Subcutaneous adipose tissue (tissue), 4 donors: Measurements from ENCODE around the gene HDAC6. TPM values are rescaled to one million over a fixed set of nuclear protein-coding genes. Genes with fewer than 3 reads are reported as not detected.

Experiments used
- total RNA-seq, 4 donors: library from RNA; depleted of rRNA; stranded (reverse); fragments of >200 nt; gene quantifications; one replicate each; pipeline ENCODE4 v1.1.0, GENCODE V29; 2016
- TF ChIP-seq, protein P1 (sequence below): fragments of 450-650 bp; IDR thresholded peaks from one replicate; pipeline ENCODE4 v1.5.1; 2016; ENCODE audit warnings: low read depth, mild to moderate bottlenecking, control low read depth, antibody characterized with exemption, moderate library complexity

HDAC6 gene
- total RNA-seq, 4 donors from 2014 or later = 24.9 to 74.6 (median 59.8) TPM

DNA sequence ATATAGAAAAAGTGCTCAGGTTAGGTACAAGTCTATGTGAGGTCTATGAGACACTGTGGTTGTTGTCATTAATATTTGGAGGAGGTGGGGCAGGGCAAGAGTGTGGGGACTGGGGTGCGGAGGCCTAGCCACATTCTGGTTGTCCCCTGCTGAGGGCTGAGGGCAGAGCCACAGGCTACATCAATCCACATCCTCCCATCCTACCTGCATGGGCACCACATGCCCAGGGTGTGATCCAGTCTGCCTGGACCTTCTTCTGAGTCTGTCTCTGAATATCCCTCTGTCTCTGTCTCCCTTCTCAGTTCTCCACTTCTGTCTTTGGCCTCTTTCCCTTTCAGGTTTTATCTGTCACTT, 16.7 kb upstream of the HDAC6 start:
- TF ChIP-seq, protein P1, sequence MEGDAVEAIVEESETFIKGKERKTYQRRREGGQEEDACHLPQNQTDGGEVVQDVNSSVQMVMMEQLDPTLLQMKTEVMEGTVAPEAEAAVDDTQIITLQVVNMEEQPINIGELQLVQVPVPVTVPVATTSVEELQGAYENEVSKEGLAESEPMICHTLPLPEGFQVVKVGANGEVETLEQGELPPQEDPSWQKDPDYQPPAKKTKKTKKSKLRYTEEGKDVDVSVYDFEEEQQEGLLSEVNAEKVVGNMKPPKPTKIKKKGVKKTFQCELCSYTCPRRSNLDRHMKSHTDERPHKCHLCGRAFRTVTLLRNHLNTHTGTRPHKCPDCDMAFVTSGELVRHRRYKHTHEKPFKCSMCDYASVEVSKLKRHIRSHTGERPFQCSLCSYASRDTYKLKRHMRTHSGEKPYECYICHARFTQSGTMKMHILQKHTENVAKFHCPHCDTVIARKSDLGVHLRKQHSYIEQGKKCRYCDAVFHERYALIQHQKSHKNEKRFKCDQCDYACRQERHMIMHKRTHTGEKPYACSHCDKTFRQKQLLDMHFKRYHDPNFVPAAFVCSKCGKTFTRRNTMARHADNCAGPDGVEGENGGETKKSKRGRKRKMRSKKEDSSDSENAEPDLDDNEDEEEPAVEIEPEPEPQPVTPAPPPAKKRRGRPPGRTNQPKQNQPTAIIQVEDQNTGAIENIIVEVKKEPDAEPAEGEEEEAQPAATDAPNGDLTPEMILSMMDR = no peak

DNA sequence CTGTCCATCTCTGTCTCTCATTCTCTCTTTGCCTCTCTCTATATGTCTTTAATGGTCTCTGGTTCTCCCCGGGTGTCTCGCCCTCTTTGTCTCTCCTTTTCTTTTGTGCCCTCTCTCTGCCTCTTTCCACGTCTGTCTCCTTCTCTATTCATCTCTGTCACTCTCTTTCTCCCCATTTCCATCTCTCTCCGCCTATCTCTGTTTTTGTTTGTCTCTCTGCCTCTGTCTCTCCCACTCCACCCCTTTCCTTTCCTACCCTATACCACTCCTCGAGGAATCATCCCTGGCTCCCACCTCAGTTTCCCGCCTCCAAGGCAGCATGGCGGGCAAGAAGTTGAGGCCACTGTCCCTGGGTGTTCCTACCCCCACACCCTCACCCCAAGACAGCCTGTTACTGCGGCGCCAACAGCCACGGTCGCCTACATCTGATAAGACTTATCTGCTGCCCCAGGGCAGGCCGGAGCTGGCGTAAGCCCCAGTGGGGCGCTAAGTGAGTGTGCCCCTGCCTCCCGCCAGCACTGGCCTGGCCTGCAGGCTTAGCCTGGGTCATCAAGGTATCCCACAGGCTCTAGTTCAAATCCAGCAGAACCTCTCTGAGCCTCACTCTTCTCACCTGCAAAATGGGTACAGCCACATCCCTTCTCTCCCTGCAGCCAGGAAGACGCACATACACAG, 16.2 kb upstream of the HDAC6 start:
- TF ChIP-seq, protein P1 = no peak

DNA sequence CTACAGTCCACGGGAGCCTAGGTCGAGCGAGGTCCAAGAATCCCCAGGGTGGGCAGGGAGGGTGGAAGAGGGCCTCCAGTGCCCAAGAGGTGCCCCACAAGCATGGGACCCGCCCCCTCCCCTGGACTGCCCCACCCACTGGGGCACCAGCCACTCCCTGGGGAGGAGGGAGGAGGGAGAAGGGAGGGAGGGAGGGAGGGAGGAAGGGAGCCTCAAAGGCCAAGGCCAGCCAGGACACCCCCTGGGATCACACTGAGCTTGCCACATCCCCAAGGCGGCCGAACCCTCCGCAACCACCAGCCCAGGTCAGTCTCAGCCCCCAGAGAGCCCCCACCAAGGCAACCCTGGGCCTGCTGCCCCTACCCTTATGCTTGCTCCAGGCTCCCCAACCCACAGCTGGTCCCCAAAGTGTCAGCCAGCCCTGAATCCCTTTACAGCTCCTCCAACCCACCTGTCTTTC, 15.5 kb upstream of the HDAC6 start, which contains the start of gene GATA1:
TSS of gene GATA1 (plus strand) at position 250 of the 460 bp plus-strand sequence. CDS start 4,520 bp downstream, outside the sequence.
- TF ChIP-seq, protein P1 = no peak

DNA sequence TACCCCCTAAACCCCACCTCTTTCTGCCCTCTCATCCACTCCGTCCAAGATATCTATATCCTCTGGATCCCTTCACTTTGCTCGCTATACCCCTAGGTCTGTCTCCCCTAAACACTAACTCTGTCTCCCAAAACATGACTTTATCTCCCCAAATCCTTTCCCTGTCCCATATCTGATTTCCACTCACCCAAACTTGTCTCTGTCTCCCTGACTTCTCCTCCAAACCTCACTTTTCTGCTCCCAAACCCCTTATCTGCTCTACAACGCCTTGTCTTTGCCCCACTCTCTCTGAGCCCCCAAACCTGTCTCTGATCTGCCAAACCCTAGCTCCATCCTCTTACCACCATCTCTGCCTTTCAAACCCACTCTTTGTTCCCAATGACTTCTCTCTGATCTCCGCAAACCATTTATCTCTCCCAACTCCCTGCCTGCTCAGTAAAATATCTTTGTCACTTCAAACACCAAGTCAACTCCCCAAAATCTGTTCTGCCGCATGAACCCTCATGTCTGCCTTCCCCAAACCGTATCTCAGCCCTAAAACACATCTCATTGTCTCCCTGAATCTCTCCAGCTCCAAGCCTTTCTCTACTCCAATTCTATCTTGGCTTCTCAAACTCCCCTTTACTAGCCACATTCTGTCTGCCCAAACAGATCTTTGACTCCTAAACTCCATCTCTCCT, 14.9 kb upstream of the HDAC6 start:
- TF ChIP-seq, protein P1 = no peak

DNA sequence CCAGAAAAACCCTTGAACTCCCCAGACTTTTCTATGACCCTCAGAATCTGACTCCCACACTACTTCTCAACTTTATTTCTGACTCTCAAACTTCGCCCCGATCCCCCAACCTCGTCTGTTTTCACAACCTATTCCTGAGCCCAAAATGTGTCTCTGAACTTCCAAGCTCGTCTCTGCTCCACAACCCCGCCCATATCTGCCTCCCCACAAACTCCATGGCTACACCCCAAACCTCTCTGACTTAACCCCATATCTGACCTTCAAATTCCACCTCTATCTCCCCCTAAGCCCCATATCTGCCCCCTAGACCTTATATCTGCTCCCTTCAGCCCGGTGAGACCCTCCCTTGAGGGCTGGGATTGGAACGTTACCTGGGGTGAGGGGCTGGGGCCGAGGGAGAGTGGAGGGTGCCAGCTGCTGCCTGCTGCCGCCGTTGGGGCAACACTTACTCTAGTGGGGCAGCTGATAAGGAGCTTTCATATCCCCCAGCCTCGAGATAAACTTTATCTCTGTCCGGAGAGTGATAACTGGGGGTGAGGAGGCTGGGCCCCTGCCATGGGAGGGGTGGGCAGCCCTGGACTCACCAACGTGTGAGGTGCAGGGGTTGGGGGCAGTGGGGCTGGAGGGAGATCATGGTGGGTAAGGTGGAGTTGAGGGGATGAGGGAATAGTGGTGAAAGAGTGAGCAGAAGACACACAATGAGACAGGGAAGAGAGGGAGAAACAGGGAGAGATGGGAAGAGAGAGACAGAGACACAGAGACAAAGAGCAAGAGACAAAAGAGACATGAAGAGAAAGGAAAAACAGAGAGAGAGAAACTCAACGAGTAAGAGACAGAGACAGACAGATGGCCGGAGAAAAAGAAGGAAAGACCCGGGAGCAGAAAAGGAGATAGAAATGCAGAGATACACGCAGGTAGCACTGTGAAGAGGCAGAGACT, 14.1 kb upstream of the HDAC6 start:
- TF ChIP-seq, protein P1 = no peak

DNA sequence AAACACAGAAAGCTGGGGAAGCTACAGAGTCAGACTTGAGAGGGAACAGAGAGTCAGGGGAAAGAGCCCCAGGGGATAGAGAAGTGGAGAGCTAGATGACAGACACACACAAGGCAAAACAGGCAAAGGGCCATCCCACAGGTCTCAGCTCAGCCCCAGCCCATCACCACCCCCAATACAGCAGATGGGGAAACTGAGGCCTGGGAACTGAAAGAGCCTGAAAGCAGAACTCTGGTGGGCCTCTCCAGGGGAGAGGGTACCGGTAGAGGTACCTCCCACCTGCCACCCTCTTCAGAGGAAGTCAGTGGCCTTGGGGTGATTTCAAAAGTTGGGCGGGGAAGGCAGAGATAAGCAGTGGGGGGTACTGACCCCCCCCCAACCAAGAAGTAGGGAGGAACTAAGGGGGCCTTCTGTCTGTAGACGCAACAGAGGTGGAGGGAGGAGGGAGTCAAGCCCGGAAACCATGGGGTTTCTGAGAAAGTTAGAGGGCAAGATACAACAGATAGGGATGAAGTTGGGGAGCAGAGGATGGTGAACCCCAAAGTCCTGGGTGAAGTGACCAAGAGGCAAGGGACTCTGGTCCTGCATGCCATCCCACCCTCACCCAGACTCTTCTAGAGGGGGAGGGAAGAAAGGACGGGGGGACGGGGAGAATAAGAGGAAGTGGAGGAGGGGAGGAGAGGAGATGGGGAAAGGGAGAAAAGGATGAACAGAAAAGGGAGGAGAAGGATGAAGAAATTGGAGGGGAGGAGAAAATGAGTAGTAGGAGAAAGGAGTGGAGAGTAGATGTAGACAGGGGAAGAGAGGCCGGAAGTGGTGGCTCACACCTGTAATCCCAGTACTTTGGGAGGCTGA, 12.3 kb upstream of the HDAC6 start:
- TF ChIP-seq, protein P1 = no peak
